SU-DHL-6 (cell line): Measurements from ENCODE around the gene GBF1.

ENCODE experiments used
- H2AFZ ChIP-seq: fragments of 200-600 bp; sonication (generic); 2 replicates; pipeline ENCODE4 v1.6.1; 2014; ENCODE audit warnings: low read depth, mild to moderate bottlenecking, moderate library complexity, mixed read lengths, antibody characterized with exemption, low read length; ENCODE audit not compliant: severe bottlenecking
- H3F3A ChIP-seq: fragments of 200-600 bp; shearing (Covaris generic); 2 replicates; pipeline ENCODE4 v1.6.0; 2016; ENCODE audit warnings: antibody characterized with exemption, mild to moderate bottlenecking; ENCODE audit not compliant: insufficient read depth
- H3K27ac ChIP-seq: fragments of 200-600 bp; sonication (generic); 2 replicates; pipeline ENCODE4 v1.5.1; 2016; ENCODE audit warnings: low read depth, mild to moderate bottlenecking, low read length, moderate library complexity, mixed read lengths
- H3K27me3 ChIP-seq: fragments of 200-600 bp; sonication (generic), shearing (Covaris generic); 2 replicates; pipeline ENCODE4 v1.6.0; 2014; ENCODE audit warnings: mild to moderate bottlenecking, low read length
- H3K36me3 ChIP-seq: fragments of 200-600 bp; sonication (generic); 2 replicates; pipeline ENCODE4 v1.6.1; 2014; ENCODE audit warnings: mild to moderate bottlenecking, low read length, mixed read lengths
- H3K4me2 ChIP-seq: fragments of 300-600, 200-600 bp; shearing (Covaris generic), sonication (generic); 2 replicates; pipeline ENCODE4 v1.6.0; 2014; ENCODE audit warnings: low read length, low read depth, mild to moderate bottlenecking; ENCODE audit not compliant: poor library complexity, severe bottlenecking
- H3K4me3 ChIP-seq: fragments of 200-600 bp; sonication (generic); 2 replicates; pipeline ENCODE4 v1.5.1; 2014; ENCODE audit warnings: antibody characterized with exemption, low read length, mild to moderate bottlenecking, mixed read lengths; ENCODE audit not compliant: insufficient read depth, poor library complexity, severe bottlenecking
- H3K79me2 ChIP-seq: fragments of 200-600 bp; sonication (generic); 2 replicates; pipeline ENCODE4 v1.6.1; 2014; ENCODE audit warnings: mild to moderate bottlenecking, low read length, moderate library complexity; ENCODE audit not compliant: insufficient read depth
- H3K9ac ChIP-seq: fragments of 200-600 bp; sonication (generic); 2 replicates; pipeline ENCODE4 v1.7.0; 2014; ENCODE audit warnings: mild to moderate bottlenecking, low read length
- H3K9me2 ChIP-seq: fragments of 200-600 bp; sonication (generic); replicated peaks from 2 replicates; pipeline ENCODE4 v1.6.1; 2014; ENCODE audit warnings: low read length; ENCODE audit not compliant: insufficient read depth
- H3K9me3 ChIP-seq: fragments of 200-600 bp; sonication (generic); 2 replicates; pipeline ENCODE4 v1.6.1; 2014; ENCODE audit warnings: low read length, mixed read lengths; ENCODE audit not compliant: insufficient read depth
- H4K20me1 ChIP-seq: fragments of 200-600 bp; sonication (generic); 2 replicates; pipeline ENCODE4 v1.6.1; 2014; ENCODE audit warnings: low read depth, mild to moderate bottlenecking, antibody characterized with exemption, low read length, moderate library complexity, mixed read lengths
- EZH2phosphoT487 ChIP-seq: fragments of 200-600 bp; sonication (generic), shearing (Covaris generic); conservative IDR thresholded peaks from 2 replicates; pipeline ENCODE4 v1.6.1; 2018; ENCODE audit warnings: mild to moderate bottlenecking, antibody characterized with exemption, low read length, moderate library complexity, mixed read lengths
- TF ChIP-seq, protein P1 (sequence below): fragments of 200-600 bp; sonication (generic); IDR thresholded peaks from one replicate; pipeline ENCODE4 v1.5.1; 2017; ENCODE audit warnings: antibody characterized with exemption, mild to moderate bottlenecking, low read length, moderate library complexity; ENCODE audit not compliant: insufficient read depth, poor library complexity, severe bottlenecking

GBF1 gene

DNA sequence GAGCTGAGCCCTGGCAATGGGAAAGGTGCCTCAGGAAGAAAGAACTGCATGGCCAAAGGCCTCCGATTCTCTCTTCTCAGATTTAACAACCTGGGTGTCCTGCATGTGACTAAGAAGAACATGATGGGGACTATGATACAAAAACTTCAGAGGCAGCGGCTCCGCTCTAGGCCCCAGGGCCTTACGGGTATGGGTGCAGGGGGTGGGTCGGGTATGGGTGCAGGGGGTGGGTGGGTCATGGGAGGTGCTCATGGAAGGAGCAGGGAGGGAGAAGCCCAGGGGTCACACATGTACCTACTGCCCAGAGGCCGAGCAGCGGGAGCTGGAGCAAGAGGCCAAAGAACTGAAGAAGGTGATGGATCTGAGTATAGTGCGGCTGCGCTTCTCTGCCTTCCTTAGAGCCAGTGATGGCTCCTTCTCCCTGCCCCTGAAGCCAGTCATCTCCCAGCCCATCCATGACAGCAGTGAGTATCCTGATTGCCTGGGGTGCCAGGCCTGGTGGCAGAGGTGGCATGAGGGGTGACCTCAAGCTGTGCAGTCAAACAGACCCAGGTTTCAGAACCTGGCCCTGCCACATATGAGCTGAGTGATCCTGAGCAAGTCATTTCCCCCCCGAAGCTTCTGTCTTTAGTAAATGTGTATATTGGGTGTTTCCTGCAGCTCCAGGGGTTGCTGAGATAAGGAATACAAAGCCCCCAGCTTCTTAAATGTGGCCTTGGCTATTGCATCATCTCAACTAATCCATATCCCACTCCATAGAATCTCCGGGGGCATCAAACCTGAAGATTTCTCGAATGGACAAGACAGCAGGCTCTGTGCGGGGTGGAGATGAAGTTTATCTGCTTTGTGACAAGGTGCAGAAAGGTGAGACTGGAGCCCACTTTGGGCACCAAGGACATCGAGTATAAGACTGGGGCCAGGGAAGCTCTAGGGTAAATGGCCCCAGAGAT is 152.2 kb downstream of the GBF1 start:
- no peaks in the 10 kb centered on the region for H4K20me1 ChIP-seq
- no peaks in the 10 kb centered on the region for H3K27me3 ChIP-seq
- H3K4me2 ChIP-seq: peak overlapping the region; percentile 78
- peaks cover 18% of the 10 kb centered on the region; the same call in 1 of the 2 replicates for H3F3A ChIP-seq
- no peak for TF ChIP-seq EZH2phosphoT487
- TF ChIP-seq, protein P1, sequence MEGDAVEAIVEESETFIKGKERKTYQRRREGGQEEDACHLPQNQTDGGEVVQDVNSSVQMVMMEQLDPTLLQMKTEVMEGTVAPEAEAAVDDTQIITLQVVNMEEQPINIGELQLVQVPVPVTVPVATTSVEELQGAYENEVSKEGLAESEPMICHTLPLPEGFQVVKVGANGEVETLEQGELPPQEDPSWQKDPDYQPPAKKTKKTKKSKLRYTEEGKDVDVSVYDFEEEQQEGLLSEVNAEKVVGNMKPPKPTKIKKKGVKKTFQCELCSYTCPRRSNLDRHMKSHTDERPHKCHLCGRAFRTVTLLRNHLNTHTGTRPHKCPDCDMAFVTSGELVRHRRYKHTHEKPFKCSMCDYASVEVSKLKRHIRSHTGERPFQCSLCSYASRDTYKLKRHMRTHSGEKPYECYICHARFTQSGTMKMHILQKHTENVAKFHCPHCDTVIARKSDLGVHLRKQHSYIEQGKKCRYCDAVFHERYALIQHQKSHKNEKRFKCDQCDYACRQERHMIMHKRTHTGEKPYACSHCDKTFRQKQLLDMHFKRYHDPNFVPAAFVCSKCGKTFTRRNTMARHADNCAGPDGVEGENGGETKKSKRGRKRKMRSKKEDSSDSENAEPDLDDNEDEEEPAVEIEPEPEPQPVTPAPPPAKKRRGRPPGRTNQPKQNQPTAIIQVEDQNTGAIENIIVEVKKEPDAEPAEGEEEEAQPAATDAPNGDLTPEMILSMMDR: no peak
- no peaks in the 10 kb centered on the region for H3K9me2 ChIP-seq
- H2AFZ ChIP-seq: no peak overlapping the region
- peak overlapping the region; percentile 37 for H3K27ac ChIP-seq
- H3K4me3 ChIP-seq: no peak overlapping the region
- H3K36me3 ChIP-seq: no peaks in the 10 kb centered on the region
- H3K9me3 ChIP-seq: no peaks in the 10 kb centered on the region
- H3K79me2 ChIP-seq: peaks cover 8% of the 10 kb centered on the region; the same call in 1 of the 2 replicates
- peak overlapping the region; percentile 91; the same call in 1 of the 2 replicates for H3K9ac ChIP-seq

- Histone ChIP-seq H2AFZ (no peak overlapping the region), H3K27ac (peak overlapping the region; percentile 60), H3K9me3 (no peaks in the 10 kb centered on the region), H3F3A (peaks cover 18% of the 10 kb centered on the region; the same call in 1 of the 2 replicates), H3K27me3 (no peaks in the 10 kb centered on the region), H3K4me2 (peak overlapping the region; percentile 66), H3K9ac (peak overlapping the region; percentile 62), H3K9me2 (no peaks in the 10 kb centered on the region), H4K20me1 (no peaks in the 10 kb centered on the region), H3K36me3 (no peaks in the 10 kb centered on the region), H3K4me3 (no peak overlapping the region), H3K79me2 (peaks cover 8% of the 10 kb centered on the region; the same call in 1 of the 2 replicates)
- TF ChIP-seq, protein P1: no peak
- no peak for TF ChIP-seq EZH2phosphoT487
These were observed 153.1 kb downstream of the GBF1 start for GRCh38 chr10:102398172-102399020.

- no peaks in the 10 kb centered on the region for H4K20me1 ChIP-seq
- H3K4me2 ChIP-seq: peak overlapping the region; percentile 66
- peaks cover 8% of the 10 kb centered on the region; the same call in 1 of the 2 replicates for H3K79me2 ChIP-seq
- no peaks in the 10 kb centered on the region for H3K36me3 ChIP-seq
- peak overlapping the region; percentile 40 for H3K4me3 ChIP-seq
- peak overlapping the region; percentile 62 for H3K9ac ChIP-seq
- no peak overlapping the region for H2AFZ ChIP-seq
- peak overlapping the region; percentile 60 for H3K27ac ChIP-seq
- no peaks in the 10 kb centered on the region for H3K27me3 ChIP-seq
- no peak for TF ChIP-seq EZH2phosphoT487
- TF ChIP-seq, protein P1: peak; percentile 93
- H3F3A ChIP-seq: peaks cover 9% of the 10 kb centered on the region; the same call in 1 of the 2 replicates
- H3K9me3 ChIP-seq: no peaks in the 10 kb centered on the region
- H3K9me2 ChIP-seq: no peaks in the 10 kb centered on the region
These were observed 154.1 kb downstream of the GBF1 start for GRCh38 chr10:102399217-102400021.
